AG09319 (cell line): ENCODE data around the gene MGP.

ENCODE experiments used
- DNase-seq: peaks from one replicate; pipeline ENCODE4 v3.0.0-alpha.2; 2010; ENCODE audit warnings: low read depth; ENCODE audit errors: extremely low read depth
- TF ChIP-seq, protein P1 (sequence below): IDR thresholded peaks from 2 replicates; pipeline ENCODE4 v1.5.1; 2011; ENCODE audit warnings: low read depth, mild to moderate bottlenecking, inconsistent platforms, low read length, moderate library complexity

Gene MGP

DNA sequence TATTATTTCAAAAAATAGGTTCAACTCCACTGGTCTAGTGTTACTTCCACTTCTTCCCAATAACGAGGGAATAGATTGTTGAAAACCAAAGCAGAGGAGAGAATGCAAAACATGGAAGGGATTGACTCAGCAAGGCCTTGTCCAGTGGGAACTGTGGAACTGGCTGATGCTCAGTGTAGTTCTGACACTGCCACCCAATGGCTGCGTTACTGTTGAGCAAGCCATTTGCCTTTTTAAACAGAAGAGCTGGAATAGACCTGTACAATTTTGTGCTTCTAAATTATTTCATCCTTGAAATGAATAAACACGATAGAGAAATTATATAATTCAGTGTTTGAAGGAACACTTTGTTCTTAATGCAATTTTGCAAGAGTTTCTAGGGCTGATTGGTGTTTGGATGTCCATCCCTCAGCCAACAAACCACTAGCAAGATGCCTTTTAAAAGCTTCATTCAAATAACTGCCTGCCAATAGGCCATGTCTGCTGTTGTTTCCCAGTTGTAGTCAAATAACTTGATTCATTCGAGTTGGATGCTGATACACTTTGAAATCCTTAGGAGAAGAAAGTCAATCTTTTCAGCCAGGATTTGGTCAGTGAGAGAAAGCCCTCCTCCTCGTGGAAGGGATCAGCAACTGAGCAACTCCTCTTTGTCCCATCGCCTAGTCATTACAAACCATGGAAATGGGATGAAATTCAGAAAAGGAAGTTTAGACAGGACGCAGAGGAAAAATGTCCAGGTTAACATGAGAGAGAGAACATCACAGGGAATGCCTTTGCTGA, 7.3 kb upstream of the MGP start:
- TF ChIP-seq, protein P1, sequence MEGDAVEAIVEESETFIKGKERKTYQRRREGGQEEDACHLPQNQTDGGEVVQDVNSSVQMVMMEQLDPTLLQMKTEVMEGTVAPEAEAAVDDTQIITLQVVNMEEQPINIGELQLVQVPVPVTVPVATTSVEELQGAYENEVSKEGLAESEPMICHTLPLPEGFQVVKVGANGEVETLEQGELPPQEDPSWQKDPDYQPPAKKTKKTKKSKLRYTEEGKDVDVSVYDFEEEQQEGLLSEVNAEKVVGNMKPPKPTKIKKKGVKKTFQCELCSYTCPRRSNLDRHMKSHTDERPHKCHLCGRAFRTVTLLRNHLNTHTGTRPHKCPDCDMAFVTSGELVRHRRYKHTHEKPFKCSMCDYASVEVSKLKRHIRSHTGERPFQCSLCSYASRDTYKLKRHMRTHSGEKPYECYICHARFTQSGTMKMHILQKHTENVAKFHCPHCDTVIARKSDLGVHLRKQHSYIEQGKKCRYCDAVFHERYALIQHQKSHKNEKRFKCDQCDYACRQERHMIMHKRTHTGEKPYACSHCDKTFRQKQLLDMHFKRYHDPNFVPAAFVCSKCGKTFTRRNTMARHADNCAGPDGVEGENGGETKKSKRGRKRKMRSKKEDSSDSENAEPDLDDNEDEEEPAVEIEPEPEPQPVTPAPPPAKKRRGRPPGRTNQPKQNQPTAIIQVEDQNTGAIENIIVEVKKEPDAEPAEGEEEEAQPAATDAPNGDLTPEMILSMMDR, result peak; percentile 15
- DNase-seq, result no peak

DNA sequence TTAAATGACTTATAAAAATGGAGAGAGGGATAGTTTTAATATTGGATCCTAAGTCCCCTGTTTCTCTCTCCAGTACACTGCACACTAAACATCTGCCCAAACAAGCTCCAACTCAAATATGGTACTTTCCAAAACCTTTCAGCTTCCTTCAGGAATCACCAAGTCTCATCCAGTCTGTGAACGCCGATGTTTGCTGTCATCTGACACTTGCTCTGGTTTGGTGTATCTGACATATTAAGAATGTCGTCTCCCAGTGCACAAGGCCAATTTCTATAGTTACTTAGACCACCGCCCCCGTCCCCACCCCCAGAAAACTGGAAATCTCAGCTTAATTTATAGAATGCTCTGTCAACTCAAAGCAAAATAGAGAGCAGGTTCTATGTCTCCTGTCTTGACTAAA, 5.0 kb upstream of the MGP start:
- TF ChIP-seq, protein P1, result no peak
- no peak for DNase-seq

- TF ChIP-seq, protein P1, result no peak
- no peak for DNase-seq
Observed at GRCh38 chr12:14886271-14886670, 617 bp upstream of the MGP start.

DNA sequence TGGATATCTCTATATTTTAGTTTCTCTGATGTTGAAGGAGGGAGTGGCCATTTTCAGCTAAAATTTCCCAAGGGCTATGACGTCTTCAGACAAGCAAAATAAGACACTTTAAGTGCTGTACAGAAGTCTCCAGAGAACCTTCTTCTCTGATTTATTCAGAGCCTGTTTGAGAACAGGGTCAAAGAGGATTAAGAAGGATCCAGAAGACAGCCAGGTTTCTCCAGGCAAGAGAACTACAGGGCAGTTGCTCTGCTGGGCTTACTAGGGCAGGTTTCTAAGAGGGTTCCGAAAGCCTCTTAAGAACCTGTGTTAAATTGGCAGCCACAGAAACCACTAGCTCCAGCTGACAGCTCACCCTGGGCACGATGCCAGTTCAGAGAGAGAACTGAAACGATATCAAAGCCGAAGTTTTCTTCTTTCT, 1.2 kb downstream of the MGP start:
- DNase-seq, result peak; percentile 22
- TF ChIP-seq, protein P1, result no peak

DNA sequence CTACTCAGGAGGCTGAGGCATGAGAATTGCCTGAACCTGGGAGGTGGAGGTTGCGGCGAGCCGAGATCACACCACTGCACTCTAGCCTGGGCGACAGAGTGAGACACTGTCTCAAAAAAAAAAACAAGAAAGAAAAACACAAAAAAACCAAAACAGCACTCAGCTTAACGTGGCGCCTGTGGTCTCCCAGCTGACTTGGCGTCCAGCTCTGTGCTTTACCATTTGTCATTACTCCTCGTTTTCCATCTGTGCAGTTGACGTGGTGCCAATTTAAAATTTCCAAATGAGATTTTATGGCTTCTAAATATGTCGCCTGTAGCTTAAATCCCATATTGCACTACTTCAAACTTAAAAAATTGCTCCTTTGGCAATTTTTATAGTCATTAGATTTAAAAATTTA, 2.0 kb downstream of the MGP start:
- TF ChIP-seq, protein P1, result no peak
- DNase-seq, result no peak

GRCh38 chr12:14880890-14881453, 4.7 kb downstream of the MGP start:
- TF ChIP-seq, protein P1, result no peak
- DNase-seq, result no peak

GRCh38 chr12:14879222-14879933, 6.3 kb downstream of the MGP start:
- DNase-seq, result no peak
- TF ChIP-seq, protein P1, result no peak
